Gastrocnemius medialis (tissue), 4 donors: ENCODE results near the gene CDH2. TPM values are rescaled to one million over a fixed set of nuclear protein-coding genes. Genes with fewer than 3 reads are reported as not detected.

ENCODE experiments used
- ATAC-seq, 2 donors: fragments of 150-250 bp; one replicate each; pipeline ENCODE4 v1.9.1; 2016
- DNase-seq, 2 donors: peaks; one replicate each; pipeline ENCODE4 v3.0.0-alpha.2; 2019
- H3K27ac ChIP-seq, 4 donors: fragments of 200-600 bp; sonication (generic); 1 replicate in 1 of 4; 2 replicates in 3 of 4; pipeline ENCODE4 v1.5.1; 2016 to 2018; ENCODE audit warnings: mild to moderate bottlenecking in 2 of 4, moderate library complexity in 1 of 4
- H3K27me3 ChIP-seq, 3 donors: fragments of 200-600 bp; sonication (generic) in 2 of 3; 1 replicate in 1 of 3; 2 replicates in 2 of 3; pipeline versions ENCODE4 v1.5.1 to v1.6.0; 2016 to 2019; ENCODE audit warnings: mild to moderate bottlenecking in 1 of 3, moderate library complexity in 1 of 3
- H3K36me3 ChIP-seq, 2 donors: fragments of 200-600 bp; sonication (generic) in 1 of 2; one replicate each; pipeline ENCODE4 v1.5.1; 2017 to 2018
- H3K4me1 ChIP-seq, 2 donors: fragments of 200-600 bp; sonication (generic) in 1 of 2; one replicate each; pipeline ENCODE4 v1.5.1; 2016 to 2017; ENCODE audit warnings: mild to moderate bottlenecking in 2 of 2
- H3K4me3 ChIP-seq, 4 donors: fragments of 200-600 bp; sonication (generic) in 3 of 4; 1 replicate in 1 of 4; 2 replicates in 3 of 4; pipeline ENCODE4 v1.5.1; 2016 to 2019; ENCODE audit warnings: mild to moderate bottlenecking in 2 of 4
- H3K9me3 ChIP-seq, 3 donors: fragments of 200-600 bp; sonication (generic) in 2 of 3; 1 replicate in 1 of 3; 2 replicates in 2 of 3; pipeline ENCODE4 v1.5.1; 2016 to 2019
- POLR2A ChIP-seq, 2 donors: fragments of 450-650 bp; IDR thresholded peaks; one replicate each; pipeline ENCODE4 v1.6.1; 2017; ENCODE audit warnings: antibody characterized with exemption in 2 of 2, mild to moderate bottlenecking in 2 of 2, moderate library complexity in 2 of 2
- in situ Hi-C, 4 donors: fragments of 200-750 bp; cut with MboI; loops; one replicate each; pipeline versions ENCODE4 v1.15.0 to v1.8.0; 2017; ENCODE audit warnings: low sequenced_read_pairs in 4 of 4
- intact Hi-C: fragments of 100-400 bp; cut with DNase I; formaldehyde crosslinking; loops from one replicate; pipeline ENCODE4 v1.15.1; 2023; ENCODE audit warnings: low total_unique reads
- total RNA-seq, 4 donors: library from RNA; depleted of rRNA; stranded (reverse); fragments of >200 nt; gene quantifications; one replicate each; pipeline versions ENCODE4 v1.1.0 to v1.2.3, GENCODE V29; 2016
- TF ChIP-seq, protein P1 (sequence below), 5 experiments: fragments of 450-650 bp in 3 of 5; fragments of 200-600 bp in 2 of 5; sonication (generic) in 2 of 5; IDR thresholded peaks in 4 of 5; conservative IDR thresholded peaks in 1 of 5; 1 replicate in 4 of 5; 2 replicates in 1 of 5; pipeline ENCODE4 v1.5.1; 2016 to 2019; ENCODE audit warnings: antibody characterized with exemption in 5 of 5, mild to moderate bottlenecking in 3 of 5, moderate library complexity in 3 of 5

CDH2 gene
- total RNA-seq, 4 donors from 2014 or later = 0.38 to 0.62 (median 0.51) TPM; not detected in 1

- Histone ChIP-seq H3K27me3 (no peaks in the 10 kb centered on the region), H3K27ac (no peak overlapping the region), H3K4me3 (no peak overlapping the region), H3K36me3 (no peaks in the 10 kb centered on the region), H3K4me1 (no peaks in the 10 kb centered on the region), H3K9me3 (no peaks in the 10 kb centered on the region)
- no peak for DNase-seq
- intact Hi-C loops = no loop called here
- no peak for ATAC-seq
- TF ChIP-seq POLR2A (IDR thresholded peaks at IDR 0.05) = no peak
- TF ChIP-seq, protein P1, sequence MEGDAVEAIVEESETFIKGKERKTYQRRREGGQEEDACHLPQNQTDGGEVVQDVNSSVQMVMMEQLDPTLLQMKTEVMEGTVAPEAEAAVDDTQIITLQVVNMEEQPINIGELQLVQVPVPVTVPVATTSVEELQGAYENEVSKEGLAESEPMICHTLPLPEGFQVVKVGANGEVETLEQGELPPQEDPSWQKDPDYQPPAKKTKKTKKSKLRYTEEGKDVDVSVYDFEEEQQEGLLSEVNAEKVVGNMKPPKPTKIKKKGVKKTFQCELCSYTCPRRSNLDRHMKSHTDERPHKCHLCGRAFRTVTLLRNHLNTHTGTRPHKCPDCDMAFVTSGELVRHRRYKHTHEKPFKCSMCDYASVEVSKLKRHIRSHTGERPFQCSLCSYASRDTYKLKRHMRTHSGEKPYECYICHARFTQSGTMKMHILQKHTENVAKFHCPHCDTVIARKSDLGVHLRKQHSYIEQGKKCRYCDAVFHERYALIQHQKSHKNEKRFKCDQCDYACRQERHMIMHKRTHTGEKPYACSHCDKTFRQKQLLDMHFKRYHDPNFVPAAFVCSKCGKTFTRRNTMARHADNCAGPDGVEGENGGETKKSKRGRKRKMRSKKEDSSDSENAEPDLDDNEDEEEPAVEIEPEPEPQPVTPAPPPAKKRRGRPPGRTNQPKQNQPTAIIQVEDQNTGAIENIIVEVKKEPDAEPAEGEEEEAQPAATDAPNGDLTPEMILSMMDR (IDR thresholded peaks at IDR 0.05 in 4 of 5, conservative IDR thresholded peaks at IDR 0.05 in 1 of 5) = no peak
- in situ Hi-C loops = no loop called here
These were observed 27.2 kb upstream of the CDH2 start for GRCh38 chr18:28204154-28204553.

DNA sequence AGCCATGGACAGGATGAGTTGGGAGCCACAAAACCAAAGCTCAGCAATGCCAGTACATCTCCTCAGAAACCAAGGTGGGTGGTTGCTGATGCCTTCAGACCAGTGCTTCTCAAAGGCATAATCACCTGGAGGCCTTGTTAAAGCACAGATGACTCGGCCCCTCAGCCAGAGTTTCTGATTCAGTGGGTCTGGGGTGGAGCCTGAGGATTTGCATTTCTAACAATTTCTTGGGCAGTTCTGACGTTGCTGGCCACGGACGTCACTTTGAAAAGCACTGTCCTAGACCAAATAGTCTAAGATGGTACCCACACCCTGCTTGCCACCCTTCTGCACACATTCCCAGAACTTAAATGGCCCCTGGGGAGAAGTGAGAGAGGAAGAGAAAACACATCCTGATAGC is 24.1 kb upstream of the CDH2 start:
- no peak for TF ChIP-seq POLR2A (IDR thresholded peaks at IDR 0.05)
- TF ChIP-seq, protein P1 (IDR thresholded peaks at IDR 0.05 in 4 of 5, conservative IDR thresholded peaks at IDR 0.05 in 1 of 5) = no peak
- in situ Hi-C loops = no loop called here

DNA sequence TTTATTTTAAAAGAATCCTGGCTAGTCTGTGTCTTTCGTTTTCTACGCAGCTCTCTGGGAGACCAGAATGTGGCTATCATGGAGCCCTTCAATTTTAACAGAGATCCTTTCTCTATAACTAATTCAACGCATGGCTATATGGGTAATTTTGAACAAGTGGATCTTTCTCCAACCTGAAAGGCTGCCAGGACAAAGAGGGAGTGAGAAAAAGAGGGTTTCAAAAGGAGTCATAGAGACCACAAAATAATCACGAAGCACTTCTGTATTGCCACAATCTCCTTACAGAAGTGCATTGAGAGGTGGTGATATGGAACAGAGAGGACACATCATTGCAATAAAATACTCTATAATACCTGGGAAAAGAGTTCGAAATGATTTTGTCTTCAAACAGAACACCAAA is 21.7 kb upstream of the CDH2 start:
- in situ Hi-C loops = no loop called here
- no peak for ATAC-seq
- Histone ChIP-seq H3K4me3 (no peak overlapping the region), H3K27me3 (no peaks in the 10 kb centered on the region), H3K27ac (no peak overlapping the region), H3K4me1 (no peaks in the 10 kb centered on the region), H3K9me3 (no peaks in the 10 kb centered on the region), H3K36me3 (no peaks in the 10 kb centered on the region)
- intact Hi-C loops = no loop called here
- TF ChIP-seq, protein P1 (IDR thresholded peaks at IDR 0.05 in 4 of 5, conservative IDR thresholded peaks at IDR 0.05 in 1 of 5) = no peak
- TF ChIP-seq POLR2A (IDR thresholded peaks at IDR 0.05) = no peak
- no peak for DNase-seq

More for the DNA sequence above, 24.1 kb upstream of the CDH2 start:
- Histone ChIP-seq H3K4me3 (no peak overlapping the region), H3K27me3 (no peaks in the 10 kb centered on the region), H3K36me3 (no peaks in the 10 kb centered on the region), H3K4me1 (no peaks in the 10 kb centered on the region), H3K9me3 (no peaks in the 10 kb centered on the region), H3K27ac (no peak overlapping the region)
- no peak for ATAC-seq
- intact Hi-C loops = no loop called here
- DNase-seq = no peak

GRCh38 chr18:28193177-28193778 is 16.3 kb upstream of the CDH2 start:
- H3K9me3 ChIP-seq = no peaks in the 10 kb centered on the region
- H3K4me3 ChIP-seq = no peak overlapping the region
- in situ Hi-C loops = no loop called here
- H3K36me3 ChIP-seq = no peaks in the 10 kb centered on the region
- H3K4me1 ChIP-seq = no peaks in the 10 kb centered on the region
- ATAC-seq (no peak), DNase-seq (no peak)
- H3K27ac ChIP-seq = no peak overlapping the region
- TF ChIP-seq, protein P1 (IDR thresholded peaks at IDR 0.05 in 4 of 5, conservative IDR thresholded peaks at IDR 0.05 in 1 of 5) = no peak
- no peak for TF ChIP-seq POLR2A (IDR thresholded peaks at IDR 0.05)
- intact Hi-C loops = no loop called here
- no peaks in the 10 kb centered on the region for H3K27me3 ChIP-seq
